Trophoblast cell (in vitro differentiated cells and primary cell): ENCODE data around the gene GHSR.

ENCODE experiments used
- DNase-seq, 2 donors: peaks; one replicate each; pipeline ENCODE4 v3.0.0-alpha.2; 2016
- H2AFZ ChIP-seq: 2 replicates; pipeline ENCODE4 v1.6.1; 2013; ENCODE audit warnings: low read length, moderate library complexity, mild to moderate bottlenecking; ENCODE audit not compliant: insufficient read depth, poor library complexity
- H2AK5ac ChIP-seq: 2 replicates; pipeline ENCODE4 v1.6.1; 2013; ENCODE audit warnings: mild to moderate bottlenecking, low read length
- H2BK120ac ChIP-seq: 2 replicates; pipeline ENCODE4 v1.6.1; 2013; ENCODE audit warnings: low read length, mild to moderate bottlenecking, moderate library complexity; ENCODE audit not compliant: insufficient read depth, poor library complexity
- H2BK12ac ChIP-seq: 2 replicates; pipeline ENCODE4 v1.6.1; 2013; ENCODE audit warnings: mild to moderate bottlenecking, low read length, moderate library complexity
- H2BK5ac ChIP-seq: 2 replicates; pipeline ENCODE4 v1.6.1; 2013; ENCODE audit warnings: low read length, low read depth, moderate library complexity, mild to moderate bottlenecking; ENCODE audit not compliant: poor library complexity
- H3K14ac ChIP-seq: 2 replicates; pipeline ENCODE4 v1.6.1; 2013; ENCODE audit warnings: mild to moderate bottlenecking, low read length
- H3K18ac ChIP-seq: 2 replicates; pipeline ENCODE4 v1.6.1; 2013; ENCODE audit warnings: mild to moderate bottlenecking, low read length
- H3K23ac ChIP-seq: 2 replicates; pipeline ENCODE4 v1.6.1; 2013; ENCODE audit warnings: low read length
- H3K27ac ChIP-seq: 2 replicates; pipeline ENCODE4 v1.5.1; 2013; ENCODE audit warnings: low read depth, mild to moderate bottlenecking, inconsistent platforms, low read length, moderate library complexity
- H3K27me3 ChIP-seq: 2 replicates; pipeline ENCODE4 v1.6.1; 2013; ENCODE audit warnings: inconsistent platforms, mild to moderate bottlenecking, low read length, moderate library complexity; ENCODE audit not compliant: insufficient read depth
- H3K36me3 ChIP-seq, 2 experiments: 1 replicate in 1 of 2; 2 replicates in 1 of 2; pipeline ENCODE4 v1.6.1; 2013; ENCODE audit warnings: low read length in 2 of 2, mild to moderate bottlenecking in 2 of 2, moderate library complexity in 1 of 2; ENCODE audit not compliant: insufficient read depth in 2 of 2, control insufficient read depth in 1 of 2
- H3K4ac ChIP-seq: 2 replicates; pipeline ENCODE4 v1.6.1; 2013; ENCODE audit warnings: low read depth, mild to moderate bottlenecking, low read length, moderate library complexity
- H3K4me1 ChIP-seq, 2 experiments: 1 replicate in 1 of 2; 2 replicates in 1 of 2; pipeline ENCODE4 v1.6.1; 2013; ENCODE audit warnings: low read length in 2 of 2, mild to moderate bottlenecking in 2 of 2, moderate library complexity in 1 of 2; ENCODE audit not compliant: insufficient read depth in 2 of 2, control insufficient read depth in 1 of 2
- H3K4me2 ChIP-seq: 2 replicates; pipeline ENCODE4 v1.6.1; 2013; ENCODE audit warnings: inconsistent platforms, mild to moderate bottlenecking, low read length, moderate library complexity
- H3K4me3 ChIP-seq: 2 replicates; pipeline ENCODE4 v1.5.1; 2013; ENCODE audit warnings: mild to moderate bottlenecking, low read depth, low read length, inconsistent platforms
- H3K79me1 ChIP-seq: one replicate; pipeline ENCODE4 v1.6.1; 2013; ENCODE audit warnings: low read length
- H3K79me2 ChIP-seq: 2 replicates; pipeline ENCODE4 v1.6.1; 2013; ENCODE audit warnings: low read length, mild to moderate bottlenecking; ENCODE audit not compliant: control insufficient read depth, insufficient read depth, poor library complexity
- H3K9ac ChIP-seq: 2 replicates; pipeline ENCODE4 v1.6.1; 2013; ENCODE audit warnings: mild to moderate bottlenecking, low read length
- H3K9me3 ChIP-seq: 2 replicates; pipeline ENCODE4 v1.6.1; 2013; ENCODE audit warnings: low read depth, mild to moderate bottlenecking, control low read depth, inconsistent platforms, low read length; ENCODE audit not compliant: insufficient read depth
- H4K12ac ChIP-seq: 2 replicates; pipeline ENCODE4 v1.6.1; 2013; ENCODE audit warnings: low read depth, mild to moderate bottlenecking, low read length, moderate library complexity
- H4K8ac ChIP-seq: 2 replicates; pipeline ENCODE4 v1.6.1; 2013; ENCODE audit warnings: low read depth, mild to moderate bottlenecking, low read length, moderate library complexity
- H4K91ac ChIP-seq: one replicate; pipeline ENCODE4 v1.6.1; 2013; ENCODE audit warnings: low read depth, mild to moderate bottlenecking, low read length, moderate library complexity
- WGBS: extraction: QIAGEN DNeasy Blood & Tissue Kit; methylation state at CpG from one replicate; pipeline ENCODE4 v1.1.7; 2013; ENCODE audit warnings: missing lambda C conversion rate; ENCODE audit not compliant: insufficient read length, insufficient coverage; ENCODE audit errors: extremely low coverage; 5-methylcytosine and 5-hydroxymethylcytosine counted together

Gene GHSR

GRCh38 chr3:172402892-172403643 is 45.2 kb downstream of the GHSR start:
- H2BK12ac ChIP-seq = no peak overlapping the region
- no peak overlapping the region for H4K12ac ChIP-seq
- H3K79me2 ChIP-seq = no peaks in the 10 kb centered on the region
- H3K14ac ChIP-seq = no peak overlapping the region
- no peak overlapping the region for H3K4ac ChIP-seq
- no peak for DNase-seq
- H2AK5ac ChIP-seq = no peak overlapping the region
- no peak overlapping the region for H3K23ac ChIP-seq
- no peaks in the 10 kb centered on the region for H3K27me3 ChIP-seq
- H4K91ac ChIP-seq = no peak overlapping the region
- H3K79me1 ChIP-seq = no peaks in the 10 kb centered on the region
- WGBS = no CpG with 5 or more reads among the region's 8 CpGs
- no peak overlapping the region for H2BK5ac ChIP-seq
- H4K8ac ChIP-seq = no peak overlapping the region
- no peak overlapping the region for H3K9ac ChIP-seq
- no peak overlapping the region for H2AFZ ChIP-seq
- H3K4me1 ChIP-seq = no peaks in the 10 kb centered on the region
- H3K36me3 ChIP-seq = no peaks in the 10 kb centered on the region
- no peak overlapping the region for H3K18ac ChIP-seq
- no peak overlapping the region for H3K4me3 ChIP-seq
- H3K9me3 ChIP-seq = no peaks in the 10 kb centered on the region
- H2BK120ac ChIP-seq = no peak overlapping the region
- H3K27ac ChIP-seq = no peak overlapping the region
- no peak overlapping the region for H3K4me2 ChIP-seq

GRCh38 chr3:172402090-172402489 is 46.2 kb downstream of the GHSR start:
- Histone ChIP-seq H3K9ac (no peak overlapping the region), H3K9me3 (no peaks in the 10 kb centered on the region), H3K18ac (no peak overlapping the region), H4K12ac (no peak overlapping the region), H2AK5ac (no peak overlapping the region), H2AFZ (no peak overlapping the region), H3K23ac (no peak overlapping the region), H3K79me2 (no peaks in the 10 kb centered on the region), H3K4me3 (no peak overlapping the region), H3K79me1 (no peaks in the 10 kb centered on the region), H3K4me2 (no peak overlapping the region), H4K91ac (no peak overlapping the region), H3K4me1 (no peaks in the 10 kb centered on the region), H3K27me3 (no peaks in the 10 kb centered on the region), H3K36me3 (peaks cover under 1 to 1% of the 10 kb centered on the region in 2 experiments), H3K27ac (no peak overlapping the region), H3K14ac (no peak overlapping the region), H2BK120ac (no peak overlapping the region), H3K4ac (no peak overlapping the region), H2BK5ac (no peak overlapping the region), H2BK12ac (no peak overlapping the region), H4K8ac (no peak overlapping the region)
- no peak for DNase-seq
- WGBS = no CpG with 5 or more reads among the region's 2 CpGs

GRCh38 chr3:172398484-172398883 is 49.8 kb downstream of the GHSR start:
- Histone ChIP-seq H3K79me2 (no peaks in the 10 kb centered on the region), H4K8ac (no peak overlapping the region), H3K4me1 (no peaks in the 10 kb centered on the region), H3K14ac (no peak overlapping the region), H3K9me3 (no peaks in the 10 kb centered on the region), H4K91ac (no peak overlapping the region), H3K4me3 (no peak overlapping the region), H3K18ac (no peak overlapping the region), H3K27ac (no peak overlapping the region), H3K79me1 (no peaks in the 10 kb centered on the region), H3K4me2 (no peak overlapping the region), H3K23ac (no peak overlapping the region), H3K9ac (no peak overlapping the region), H3K27me3 (no peaks in the 10 kb centered on the region), H4K12ac (no peak overlapping the region), H2BK12ac (no peak overlapping the region), H2AFZ (no peak overlapping the region), H2AK5ac (no peak overlapping the region), H3K36me3 (peaks cover 4 to 5% of the 10 kb centered on the region in 2 experiments), H3K4ac (no peak overlapping the region), H2BK120ac (no peak overlapping the region), H2BK5ac (no peak overlapping the region)
- WGBS = no CpG with 5 or more reads among the region's 4 CpGs
- no peak for DNase-seq

GRCh38 chr3:172397716-172398405 is 50.4 kb downstream of the GHSR start:
- no peaks in the 10 kb centered on the region for H3K9me3 ChIP-seq
- H2AK5ac ChIP-seq = no peak overlapping the region
- H4K12ac ChIP-seq = no peak overlapping the region
- peaks cover 4 to 5% of the 10 kb centered on the region in 2 experiments for H3K36me3 ChIP-seq
- no CpG with 5 or more reads among the region's 1 CpG for WGBS
- no peak overlapping the region for H3K27ac ChIP-seq
- no peak overlapping the region for H3K4me2 ChIP-seq
- no peaks in the 10 kb centered on the region for H3K79me1 ChIP-seq
- no peak overlapping the region for H3K9ac ChIP-seq
- H3K4ac ChIP-seq = no peak overlapping the region
- no peak overlapping the region for H3K23ac ChIP-seq
- no peaks in the 10 kb centered on the region for H3K79me2 ChIP-seq
- no peak overlapping the region for H3K18ac ChIP-seq
- H2BK12ac ChIP-seq = no peak overlapping the region
- H4K91ac ChIP-seq = no peak overlapping the region
- no peak overlapping the region for H3K14ac ChIP-seq
- H2BK120ac ChIP-seq = no peak overlapping the region
- H2BK5ac ChIP-seq = no peak overlapping the region
- no peak overlapping the region for H2AFZ ChIP-seq
- no peaks in the 10 kb centered on the region for H3K27me3 ChIP-seq
- no peak overlapping the region for H4K8ac ChIP-seq
- no peak overlapping the region for H3K4me3 ChIP-seq
- DNase-seq = no peak
- no peaks in the 10 kb centered on the region for H3K4me1 ChIP-seq
